SKM-1 treated with dmso at 0.1 percent for 144 hours (cell line): ENCODE data around the gene KRT76.

Experiments used
- DNase-seq: peaks from one replicate; lab custom pipeline; 2025; ENCODE audit not compliant: unreplicated experiment; lab: John Stamatoyannopoulos, UW

The KRT76 gene

DNA sequence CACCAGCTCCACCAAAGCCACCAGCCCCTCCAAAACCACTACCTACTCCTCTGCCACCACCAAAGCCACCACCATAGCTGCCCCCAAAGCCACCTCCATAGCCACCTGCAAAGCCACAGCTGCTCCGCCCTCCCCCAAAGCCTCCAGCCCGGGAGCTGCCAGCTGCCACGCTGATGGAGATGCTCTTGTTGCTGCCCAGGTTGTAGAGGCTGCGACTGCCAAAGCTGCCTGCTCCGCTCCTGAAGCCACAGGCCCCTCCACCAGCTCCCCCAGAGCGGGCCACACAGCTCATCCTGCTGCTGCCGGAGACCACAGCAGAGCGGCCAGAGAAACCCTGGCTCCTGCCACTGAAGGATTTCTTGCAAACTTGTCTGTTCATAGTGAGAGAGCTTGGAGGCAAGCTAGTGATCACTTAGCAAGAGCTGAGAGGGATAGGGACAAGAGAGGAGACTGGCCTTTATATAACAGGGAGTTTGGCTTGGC, at the start of gene KRT76:
TSS of gene KRT76 (minus strand) at position 433 of the 483 bp plus-strand sequence. CDS start at position 379, 54 bp downstream.
- DNase-seq: no peak

DNA sequence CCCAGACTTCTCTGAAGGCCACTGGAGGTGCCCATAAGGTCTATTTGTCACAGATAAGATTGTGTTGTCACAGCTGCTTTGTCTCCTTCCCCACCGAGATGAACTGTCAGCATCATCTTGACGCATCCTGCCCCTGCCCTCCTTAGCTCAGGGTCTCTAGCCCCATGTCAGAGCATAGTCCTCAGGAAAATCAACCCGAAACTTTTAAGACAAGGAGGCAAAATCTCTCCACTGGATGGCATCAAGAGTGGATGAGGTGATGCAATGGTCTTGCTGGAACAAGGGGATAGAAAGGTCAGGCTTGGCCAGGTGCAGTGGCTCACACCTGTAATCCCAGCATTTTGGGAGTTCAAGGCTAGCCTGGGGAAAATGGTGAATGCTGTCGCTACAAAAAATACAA, 48.8 kb upstream of the KRT76 start:
- DNase-seq: no peak

DNA sequence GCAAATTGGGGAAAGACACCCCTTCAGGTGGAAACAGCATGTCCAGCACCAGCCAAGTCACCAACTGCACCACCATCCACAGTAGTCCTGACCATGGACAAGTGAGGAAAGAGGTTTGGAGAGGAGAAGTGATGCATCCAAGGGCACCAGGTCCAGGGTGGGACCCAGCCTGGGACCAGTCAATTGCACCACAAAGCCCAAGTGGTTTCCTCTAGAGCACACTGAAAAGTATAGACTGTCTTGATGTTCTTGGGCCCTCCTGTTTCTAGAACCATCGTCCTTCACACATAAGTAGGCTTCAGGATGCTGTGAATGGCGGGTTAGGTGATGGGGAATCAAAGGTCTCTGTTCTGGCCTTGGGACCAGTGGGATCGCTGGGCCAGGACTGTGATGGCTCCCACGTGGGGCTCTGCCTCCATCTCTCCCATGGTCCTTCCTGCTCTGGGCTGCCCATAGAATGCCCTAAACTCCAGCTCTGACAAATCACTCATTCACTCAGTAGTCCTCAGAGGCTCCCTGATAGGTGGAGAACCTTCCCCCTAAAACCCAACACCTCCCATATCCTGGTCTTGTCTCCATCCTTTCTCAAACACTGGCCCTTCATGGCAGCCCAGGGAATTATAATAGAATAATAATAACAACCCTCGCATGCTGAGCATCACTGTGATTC, 47.7 kb upstream of the KRT76 start:
- DNase-seq: no peak

DNA sequence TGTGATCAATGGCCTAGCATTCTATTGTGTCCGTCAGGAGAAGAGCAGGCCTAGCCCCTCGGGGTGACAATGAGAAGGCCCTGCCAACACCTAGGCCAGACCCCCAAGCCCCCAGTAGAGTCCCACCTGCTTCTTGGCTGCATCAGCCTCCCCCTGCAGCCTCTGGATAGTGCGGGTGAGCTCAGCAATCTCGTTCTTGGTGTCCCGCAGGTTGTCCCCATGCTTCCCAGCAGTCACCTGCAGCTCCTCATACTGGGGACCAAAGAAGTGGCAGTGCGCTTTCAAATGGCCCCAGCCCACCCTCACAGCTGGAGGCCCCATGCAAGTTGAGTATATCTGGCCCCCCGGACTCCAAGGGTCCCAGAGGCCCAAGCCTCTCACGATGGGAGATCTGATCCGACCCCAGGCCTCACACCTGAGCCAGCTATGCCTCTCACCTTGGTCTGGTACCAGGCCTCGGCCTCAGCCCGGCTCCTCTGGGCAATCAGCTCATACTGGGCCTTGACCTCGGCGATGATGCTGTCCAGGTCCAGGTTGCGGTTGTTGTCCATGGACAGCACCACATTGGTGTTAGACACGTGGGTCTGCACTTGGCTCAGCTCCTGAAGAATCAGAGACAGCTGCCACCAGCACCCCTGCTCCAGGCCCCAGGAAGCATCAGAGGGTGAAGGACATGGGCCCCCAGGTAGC, 46.8 kb upstream of the KRT76 start:
- no peak for DNase-seq

DNA sequence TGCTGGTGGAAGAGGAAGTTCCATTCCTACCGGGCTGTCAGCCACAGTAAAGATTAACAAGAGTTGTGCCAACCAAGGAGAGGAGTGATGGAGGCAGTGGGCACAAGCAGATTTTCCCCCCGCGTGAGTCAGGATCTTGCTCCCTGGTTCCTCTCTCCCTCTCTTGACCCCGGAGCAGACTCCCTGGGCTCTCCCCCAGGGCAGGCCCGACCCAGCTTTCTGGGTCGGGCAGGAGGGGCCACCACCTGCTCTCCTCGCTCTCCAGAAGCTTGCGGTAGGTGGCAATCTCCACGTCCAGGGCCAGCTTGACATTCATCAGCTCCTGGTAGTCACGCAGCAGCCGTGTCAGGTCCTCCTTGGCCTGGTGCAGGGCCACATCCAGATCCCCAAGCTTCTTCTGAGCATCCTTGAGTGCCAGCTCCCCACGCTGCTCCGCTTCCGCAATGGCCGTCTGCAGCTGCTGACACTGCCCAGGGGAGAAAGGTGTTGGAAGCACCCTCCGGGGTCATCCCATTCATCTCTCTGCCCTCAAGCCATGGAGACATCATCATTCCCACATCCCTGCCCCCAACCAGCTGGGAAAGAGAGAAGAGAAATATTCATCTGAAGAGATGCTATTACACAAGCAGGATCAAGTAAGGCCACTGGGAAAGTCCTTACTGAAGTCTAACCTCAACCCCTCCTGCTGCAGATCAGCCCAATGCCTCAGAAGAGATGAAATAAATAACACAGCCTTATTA, 45.8 kb upstream of the KRT76 start:
- DNase-seq: no peak

DNA sequence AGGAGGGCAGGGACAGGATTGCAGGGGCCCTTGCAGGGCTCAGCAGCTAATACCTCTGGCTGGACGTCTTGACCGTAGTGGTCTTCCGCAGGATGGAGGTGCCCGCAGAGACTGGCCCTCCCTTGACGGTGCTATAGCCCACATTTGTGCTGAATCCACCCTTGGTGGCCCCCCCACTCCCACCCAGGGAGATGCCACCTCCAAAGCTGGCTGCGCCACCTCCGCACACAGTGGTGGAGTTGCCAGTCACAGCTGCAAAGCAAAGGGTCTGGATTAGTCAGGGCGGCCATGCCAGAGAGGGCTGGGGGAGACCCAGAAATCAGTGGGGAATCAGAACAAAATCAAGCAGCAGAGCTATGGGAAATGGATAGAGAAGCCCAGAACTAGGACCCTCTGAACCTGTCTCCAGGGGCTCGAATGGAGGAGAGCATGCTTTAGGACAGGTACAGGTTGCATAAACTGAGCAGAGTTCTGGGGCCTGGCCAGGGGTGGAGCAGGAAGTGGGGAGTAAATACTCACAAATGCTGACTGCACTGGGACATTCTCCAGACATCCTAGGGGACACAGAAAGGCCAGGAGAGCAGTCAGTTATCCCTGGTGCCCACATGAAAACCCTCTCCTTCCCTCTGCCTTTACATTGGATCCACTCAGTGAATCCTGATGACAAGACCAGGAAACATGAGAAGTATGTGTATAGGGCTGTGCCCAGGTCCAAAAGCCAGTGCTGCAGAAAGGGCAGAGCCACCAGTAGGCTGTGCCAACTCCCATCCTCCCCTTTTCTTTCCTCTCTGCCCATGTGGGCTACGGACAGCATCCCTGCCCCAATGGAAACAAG, 44.9 kb upstream of the KRT76 start:
- DNase-seq: no peak

DNA sequence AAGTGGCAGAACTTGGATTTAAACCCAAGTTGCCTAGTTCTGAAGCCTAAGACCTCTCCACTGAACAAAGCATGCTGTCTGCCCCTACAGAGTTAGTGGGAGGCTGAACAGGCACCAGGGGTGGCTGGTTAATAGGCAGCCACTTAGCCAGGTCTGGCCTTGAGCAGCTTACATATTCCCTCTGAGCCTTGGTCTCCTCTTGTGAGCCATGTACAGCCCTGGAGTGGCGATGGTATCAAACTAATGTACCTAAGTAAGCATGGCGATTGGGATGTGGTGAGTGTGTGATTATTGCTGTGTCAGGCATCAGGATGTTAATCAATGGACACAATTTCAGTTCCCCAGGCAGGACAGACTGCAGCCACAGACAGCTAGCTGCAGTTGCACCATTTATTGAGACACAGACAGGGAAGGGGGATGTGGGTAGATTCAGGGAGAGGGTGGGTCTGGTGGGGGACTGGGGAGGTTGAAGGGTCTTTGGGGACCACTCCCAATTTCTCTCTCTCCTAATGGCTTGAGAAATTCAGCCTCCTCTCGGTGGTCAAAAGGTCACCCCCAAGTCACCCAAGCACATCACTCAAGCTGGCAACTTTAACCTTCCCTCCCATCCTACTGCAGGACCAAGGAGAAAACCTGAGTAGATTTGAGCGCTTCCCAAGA, 44.1 kb upstream of the KRT76 start:
- DNase-seq: no peak

DNA sequence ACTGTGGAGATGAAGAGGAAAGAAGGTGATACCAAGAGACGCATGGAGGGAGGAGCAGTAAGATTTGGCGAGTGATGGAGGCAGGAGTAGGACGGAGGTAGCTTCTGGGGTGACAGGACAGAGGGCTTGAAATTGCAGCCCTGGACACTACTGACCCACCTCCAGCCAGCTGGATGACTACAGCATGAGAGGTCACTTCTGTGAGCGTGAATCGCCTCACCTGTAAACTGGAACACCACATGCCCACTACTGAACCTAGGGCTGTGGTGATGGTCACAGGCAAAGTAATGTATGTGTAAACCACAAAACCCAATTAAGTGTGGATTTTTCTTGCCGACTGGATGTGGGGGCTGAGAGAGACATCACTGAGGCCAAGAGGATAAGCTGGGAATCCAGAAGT, 43.4 kb upstream of the KRT76 start:
- DNase-seq: no peak

DNA sequence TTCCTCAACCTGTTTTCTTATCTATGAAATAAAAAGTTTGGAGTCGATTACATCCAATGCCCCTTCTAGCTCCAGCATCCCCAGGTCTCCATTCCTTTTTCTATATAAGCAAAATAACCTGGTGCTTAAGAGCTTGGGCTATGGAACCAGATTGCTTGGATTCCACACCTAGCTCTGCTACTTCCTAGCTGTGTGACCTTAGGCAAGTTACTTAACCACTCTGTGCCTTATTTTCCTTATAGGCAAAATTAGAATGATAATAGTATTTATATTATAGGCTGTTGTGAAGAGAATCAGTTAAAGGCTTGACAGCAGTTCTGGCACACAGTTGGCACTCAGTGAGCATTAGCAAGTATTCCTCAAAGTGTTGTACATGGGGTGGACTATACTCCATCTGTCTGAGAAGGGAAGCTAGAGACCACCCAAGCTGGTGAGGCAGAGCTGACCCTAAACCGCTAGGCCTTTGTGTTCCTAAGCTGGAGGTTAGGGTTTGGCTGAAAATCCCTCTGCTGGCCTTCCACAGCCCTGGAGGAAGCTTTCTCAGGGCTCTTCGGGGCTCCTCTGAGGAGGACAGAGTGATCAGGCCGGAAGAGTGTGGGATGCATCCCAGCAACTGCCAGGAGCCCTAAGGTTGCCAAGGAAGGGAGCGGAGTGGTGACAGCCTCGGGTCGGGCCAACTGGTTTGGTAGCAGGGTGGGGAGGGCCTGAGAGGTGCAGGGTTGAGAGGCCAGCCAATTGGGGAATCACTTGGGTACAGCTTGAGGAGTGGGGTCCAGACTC, 42.8 kb upstream of the KRT76 start:
- DNase-seq: no peak

DNA sequence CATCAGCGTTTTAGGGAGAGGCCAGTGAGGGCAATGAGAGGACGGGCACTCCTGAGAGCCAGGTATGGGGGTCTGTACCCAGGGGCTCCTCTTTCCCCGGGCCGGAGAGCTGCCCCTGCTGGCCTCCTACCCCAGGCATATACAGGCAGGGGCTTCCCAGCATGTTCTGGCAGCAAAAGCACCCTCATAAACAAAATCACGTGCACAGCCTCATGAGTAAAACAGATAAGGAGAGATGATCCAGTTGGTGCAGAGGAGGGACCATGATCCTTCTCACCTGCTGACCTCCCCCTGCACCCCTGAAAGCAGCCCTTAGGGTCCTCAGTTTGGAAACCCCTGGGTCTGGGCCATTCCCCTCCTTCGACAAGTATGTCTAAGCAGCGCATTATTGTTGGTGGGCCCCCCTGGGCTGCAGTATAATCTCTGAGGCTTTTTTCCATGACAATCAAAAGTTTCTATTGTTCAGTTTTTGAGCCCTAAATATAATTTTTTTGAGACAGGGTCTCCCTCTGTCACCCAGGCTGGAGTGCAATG, 41.8 kb upstream of the KRT76 start:
- no peak for DNase-seq

DNA sequence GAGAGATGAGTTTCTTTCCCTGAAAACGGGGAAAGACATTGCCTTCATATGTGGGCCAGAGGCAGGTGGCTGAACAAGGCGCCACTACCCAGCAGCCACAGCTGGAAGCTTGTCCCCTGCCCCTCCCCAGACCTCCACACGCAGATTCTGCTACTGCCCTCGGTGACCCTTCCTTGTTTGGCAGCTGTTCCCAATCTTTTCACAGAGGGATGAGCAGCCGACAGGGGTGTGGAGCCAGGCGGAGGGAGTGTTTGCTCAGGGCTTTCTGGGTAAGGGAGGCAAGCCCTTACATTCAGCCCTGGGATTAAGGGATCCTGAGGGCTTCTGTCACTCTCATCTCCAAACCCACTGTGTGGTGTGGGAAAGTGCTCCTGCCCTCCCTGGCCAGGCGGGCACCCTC, 41.2 kb upstream of the KRT76 start:
- DNase-seq: no peak

DNA sequence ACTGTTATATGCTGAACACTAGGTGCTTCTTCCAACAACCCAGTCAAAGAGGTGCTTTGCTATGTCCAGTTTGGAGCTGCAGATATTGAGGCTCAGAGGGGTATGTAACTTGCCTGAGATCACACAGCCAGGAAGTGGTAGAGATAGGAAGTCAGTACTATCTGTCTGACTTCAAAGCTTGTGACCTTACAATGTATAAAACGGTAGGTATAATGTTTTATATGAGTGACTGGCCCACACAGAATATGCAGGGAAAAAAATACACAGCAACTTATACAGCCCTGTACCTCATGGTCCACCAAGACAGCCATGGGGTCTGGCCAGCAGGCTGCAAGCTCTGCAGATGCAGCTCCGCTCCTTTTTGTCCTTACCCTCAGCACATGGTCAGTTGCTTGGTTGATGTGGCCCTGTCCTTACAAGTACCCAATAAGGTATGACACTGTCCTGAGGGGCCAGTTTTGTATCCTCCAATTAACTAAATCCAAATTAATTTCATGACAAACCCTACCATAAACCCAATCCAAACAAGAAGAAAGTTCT, 40.6 kb upstream of the KRT76 start:
- DNase-seq: no peak

DNA sequence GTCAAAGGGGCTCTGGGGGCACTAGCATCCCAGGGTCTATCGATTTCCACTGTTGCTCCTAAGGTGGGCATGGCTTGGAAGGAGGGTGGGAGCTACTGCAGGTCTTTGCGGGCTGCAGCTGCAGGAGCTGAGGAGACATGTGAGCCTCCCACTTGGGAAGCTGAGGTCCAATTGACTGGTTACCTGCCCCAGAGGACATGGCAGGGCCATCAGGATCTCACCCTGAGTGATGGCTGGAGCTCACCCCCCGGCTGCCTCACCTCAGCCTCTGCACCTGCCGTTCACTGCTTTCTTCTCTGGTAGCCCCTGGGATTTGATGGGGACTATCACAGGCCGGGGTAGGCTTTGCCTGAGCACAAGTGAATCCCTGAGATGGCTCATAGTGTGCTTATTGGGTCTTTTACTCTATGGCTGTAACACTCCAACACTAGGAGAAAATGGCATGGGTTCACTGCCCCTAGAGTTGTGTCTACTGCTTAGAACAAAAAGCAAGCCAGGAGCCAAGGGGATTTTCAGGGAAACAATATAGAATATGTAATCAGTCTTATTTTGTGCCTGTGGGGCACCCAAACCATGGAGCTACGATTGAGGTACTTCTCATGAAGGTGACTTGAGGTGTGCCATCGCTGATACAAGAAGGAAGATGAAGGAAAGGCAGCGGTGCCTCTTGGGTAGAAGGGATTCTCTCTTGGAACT, 40.0 kb upstream of the KRT76 start:
- DNase-seq: no peak

DNA sequence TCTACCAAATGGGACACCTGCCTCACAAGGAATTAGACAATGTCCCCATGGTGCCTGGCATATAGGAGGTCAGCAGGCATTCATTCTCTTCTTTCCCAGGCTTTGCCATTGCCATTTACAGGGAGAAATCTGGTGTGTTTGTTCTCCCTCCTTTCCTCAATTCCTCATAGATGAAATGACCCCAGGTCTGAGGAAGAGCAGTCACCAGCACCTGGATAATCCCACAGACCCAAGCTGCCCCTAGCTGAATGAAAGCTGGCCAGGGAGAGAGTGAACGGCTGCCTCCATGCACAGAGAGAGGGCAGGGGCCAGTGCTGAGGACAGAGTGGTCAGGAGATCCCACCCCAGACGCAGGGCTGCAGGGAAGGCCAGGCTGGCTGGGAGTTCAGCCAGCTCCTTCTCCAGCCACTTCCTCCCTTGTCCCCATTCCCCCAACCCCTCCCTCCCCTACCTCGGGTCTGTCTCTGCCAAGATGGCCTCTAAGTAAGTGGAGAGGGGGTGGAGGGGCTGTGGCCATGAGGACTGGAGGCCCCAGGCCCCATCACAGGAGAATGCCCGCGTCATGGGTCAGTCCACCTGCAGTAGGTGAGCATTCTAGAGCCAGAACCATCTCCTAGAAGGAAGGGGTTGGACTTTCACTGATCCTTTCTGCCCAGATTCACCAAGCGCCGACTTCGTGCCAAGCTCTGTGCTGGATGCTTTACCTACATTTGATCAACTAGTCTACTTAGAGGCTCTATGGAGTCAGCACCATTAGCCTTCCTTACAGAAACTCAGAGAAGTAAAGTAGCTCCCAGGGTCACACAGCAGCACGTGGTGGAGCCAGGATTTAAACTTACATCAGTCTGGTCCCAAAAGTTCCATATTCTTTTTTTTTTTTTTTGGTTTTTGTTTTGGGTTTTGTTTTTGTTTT, 38.8 kb upstream of the KRT76 start:
- DNase-seq: no peak

DNA sequence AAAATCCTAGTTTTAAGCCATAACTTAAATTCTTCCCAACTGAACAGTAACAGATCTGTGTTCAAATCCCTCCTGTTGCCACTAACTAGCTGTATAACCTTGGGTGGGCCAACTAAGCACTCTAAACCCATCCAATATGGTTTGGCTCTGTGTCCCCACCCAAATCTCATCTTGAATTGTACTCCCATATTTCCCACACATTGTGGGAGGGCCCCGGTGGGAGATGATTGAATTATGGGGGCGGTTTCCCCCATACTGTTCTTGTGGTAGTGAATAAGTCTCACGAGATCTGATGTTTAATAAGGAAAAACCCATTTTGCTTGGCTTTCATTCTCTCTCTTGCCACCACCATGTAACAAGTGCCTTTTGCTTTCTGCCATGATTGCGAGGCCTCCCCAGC, 38.0 kb upstream of the KRT76 start:
- no peak for DNase-seq

DNA sequence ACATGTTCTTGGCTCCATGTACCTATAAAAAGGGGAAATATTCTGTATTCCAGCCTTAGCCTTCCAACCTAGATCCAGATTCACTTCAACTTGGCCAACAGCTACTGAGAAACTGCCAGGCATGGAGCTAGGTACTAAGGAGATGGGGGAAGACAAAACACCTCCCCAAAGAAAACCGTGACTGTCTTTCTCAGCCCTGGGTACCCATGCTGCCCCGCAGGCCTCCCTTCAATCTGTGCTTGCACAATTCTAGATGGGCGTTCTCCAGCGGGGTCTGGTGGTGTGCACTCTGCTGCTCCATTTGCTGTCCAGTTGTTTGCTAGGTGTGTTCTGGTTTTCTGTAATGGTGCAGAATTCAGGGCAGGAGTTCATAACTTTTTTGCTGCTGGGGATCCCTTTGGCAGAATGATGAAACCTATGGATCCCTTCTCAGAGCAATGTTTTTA, 37.6 kb upstream of the KRT76 start:
- DNase-seq: no peak

DNA sequence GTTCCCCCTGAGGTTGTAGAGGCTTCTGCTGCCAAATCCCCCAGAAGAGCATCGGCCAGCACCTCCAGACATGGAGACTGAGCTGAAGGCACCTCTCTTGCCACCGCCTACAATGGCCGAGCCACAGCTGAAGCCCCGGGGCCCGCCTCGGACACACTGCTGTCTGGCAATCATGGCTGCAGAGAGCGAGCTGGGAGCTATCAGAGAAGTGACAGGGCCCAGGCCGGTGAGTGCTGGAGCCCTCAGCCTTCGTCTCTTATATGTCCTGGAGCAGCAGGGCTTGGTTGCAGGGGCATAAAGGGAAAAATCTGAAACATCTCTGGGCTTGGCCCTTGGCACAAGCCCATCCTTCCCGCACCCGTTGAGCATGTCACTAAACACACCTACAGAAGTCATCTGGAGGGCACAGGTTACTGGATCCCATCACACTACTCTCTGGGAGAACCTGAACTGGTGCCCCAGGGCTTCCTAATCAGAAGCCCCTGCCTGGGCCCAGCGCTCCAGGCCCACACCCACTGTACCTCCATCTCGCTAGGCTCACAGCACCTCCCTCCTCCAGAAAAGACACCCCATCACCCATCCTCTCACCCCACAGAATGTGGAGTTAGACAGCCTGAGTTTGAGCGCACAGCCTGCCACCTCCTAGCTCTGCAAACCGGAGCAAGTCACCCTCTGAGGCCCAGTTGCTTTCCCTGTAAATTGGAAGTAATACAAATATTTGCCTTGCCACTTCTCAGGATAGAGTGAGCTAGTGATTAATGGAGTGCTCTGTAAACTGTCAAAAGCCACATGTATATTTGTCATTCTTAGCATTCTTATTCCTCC, 37.0 kb upstream of the KRT76 start, which contains the start of gene KRT4:
TSS of gene KRT4 (minus strand) at position 232 of the 825 bp plus-strand sequence. CDS start at position 174, 58 bp downstream.
- DNase-seq: no peak
